ENCODE results near the gene DARS1.
A peak's percentile ranks its signal among the peaks of the same experiment; 100 is the strongest.

DARS1 gene

GRCh38 chr2:135985018-135985825 is at the start of gene DARS1:
DARS1 (minus strand) TSS chr2:135985626; CDS start chr2:135985468, 158 bp downstream.
- peak; percentile 48 to 92 (median 83) for DNase-seq

- DNase-seq: no peak
Measured at GRCh38 chr2:136034629-136035028, 49.2 kb upstream of the DARS1 start.

GRCh38 chr2:136032817-136033535 is 47.5 kb upstream of the DARS1 start:
- no peak for DNase-seq

- DNase-seq: no peak
Measured at GRCh38 chr2:136032192-136032591, 46.8 kb upstream of the DARS1 start.

- no peak for DNase-seq
Measured at GRCh38 chr2:136031711-136032110, 46.3 kb upstream of the DARS1 start.

GRCh38 chr2:136030406-136030805 is 45.0 kb upstream of the DARS1 start:
- no peak for DNase-seq

GRCh38 chr2:136029149-136029548 is 43.7 kb upstream of the DARS1 start:
- no peak for DNase-seq

- no peak for DNase-seq
Measured at GRCh38 chr2:136028001-136028400, 42.6 kb upstream of the DARS1 start.

- DNase-seq: no peak
Measured at GRCh38 chr2:136027112-136027511, 41.7 kb upstream of the DARS1 start.

GRCh38 chr2:136025057-136025973 is 39.9 kb upstream of the DARS1 start:
- peak; percentile 32 to 92 (median 81) for DNase-seq

GRCh38 chr2:136024616-136025015 is 39.2 kb upstream of the DARS1 start:
- DNase-seq: no peak

- DNase-seq: no peak
Measured at GRCh38 chr2:136024185-136024584, 38.8 kb upstream of the DARS1 start.

GRCh38 chr2:136023416-136023815 is 38.0 kb upstream of the DARS1 start:
- no peak for DNase-seq

GRCh38 chr2:136022396-136023146 is 37.1 kb upstream of the DARS1 start:
- DNase-seq: no peak

GRCh38 chr2:136021976-136022375 is 36.5 kb upstream of the DARS1 start:
- peak in 1 of 58 donors; percentile 24 for DNase-seq

GRCh38 chr2:136021406-136021805 is 36.0 kb upstream of the DARS1 start:
- DNase-seq: peak in 1 of 58 donors; percentile 14

- DNase-seq: no peak
Measured at GRCh38 chr2:136020831-136021230, 35.4 kb upstream of the DARS1 start.

- peak in 9 of 58 donors; percentile 4 to 45 (median 10) for DNase-seq
Measured at GRCh38 chr2:136019825-136020224, 34.4 kb upstream of the DARS1 start.

GRCh38 chr2:136019306-136019705 is 33.9 kb upstream of the DARS1 start:
- DNase-seq: no peak

- DNase-seq: no peak
Measured at GRCh38 chr2:136017786-136018185, 32.4 kb upstream of the DARS1 start.

- DNase-seq: no peak
Measured at GRCh38 chr2:136016836-136017235, 31.4 kb upstream of the DARS1 start.
